Adrenal gland (tissue), 12 donors: ENCODE measurements around the gene SEZ6L2. TPM values are rescaled to one million over a fixed set of nuclear protein-coding genes. Genes with fewer than 3 reads are reported as not detected.
"Not testable (repeated sequence)": the region's sequence is repeated elsewhere in the genome, so short reads cannot be mapped to it uniquely, and the experiment has no call there.

Source experiments
- DNase-seq, 7 donors: peaks; one replicate each; pipeline ENCODE4 v3.0.0-alpha.2; 2019 to 2020
- H3K27ac ChIP-seq, 5 donors: fragments of 200-600 bp; sonication (generic) in 4 of 5; 1 replicate in 3 of 5; 2 replicates in 2 of 5; pipeline versions ENCODE4 v1.5.1 to v1.8.0; 2016 to 2020; ENCODE audit warnings: mild to moderate bottlenecking in 1 of 5
- H3K27me3 ChIP-seq: fragments of 200-600 bp; 2 replicates; pipeline ENCODE4 v1.8.0; 2021
- H3K36me3 ChIP-seq, 2 donors: fragments of 200-600 bp; replicated peaks in 1 of 2; 1 replicate in 1 of 2; 2 replicates in 1 of 2; pipeline versions ENCODE4 v1.5.1 to v1.8.0; 2018 to 2022
- H3K4me1 ChIP-seq, 2 donors: fragments of 200-600 bp; replicated peaks in 1 of 2; 1 replicate in 1 of 2; 2 replicates in 1 of 2; pipeline versions ENCODE4 v1.5.1 to v1.8.0; 2018 to 2021
- H3K4me3 ChIP-seq, 4 donors: fragments of 200-600 bp; sonication (generic) in 3 of 4; one replicate each; pipeline ENCODE4 v1.5.1; 2016 to 2018
- H3K9me3 ChIP-seq, 3 donors: fragments of 200-600 bp; sonication (generic) in 1 of 3; replicated peaks in 1 of 3; 1 replicate in 2 of 3; 2 replicates in 1 of 3; pipeline versions ENCODE4 v1.5.1 to v1.8.0; 2016 to 2021
- POLR2A ChIP-seq, 2 donors: fragments of 450-650 bp; IDR thresholded peaks; one replicate each; pipeline ENCODE4 v1.6.1; 2017; ENCODE audit warnings: antibody characterized with exemption in 2 of 2, mild to moderate bottlenecking in 2 of 2, moderate library complexity in 1 of 2
- WGBS, 4 donors: extraction: QIAGEN DNeasy Blood & Tissue Kit in 2 of 4; methylation state at CpG; one replicate each; pipeline versions ENCODE4 v1.1.5 to v1.1.7; 2013 to 2017; 5-methylcytosine and 5-hydroxymethylcytosine counted together
- intact Hi-C, 2 donors: fragments of 100-400 bp; cut with DNase I; formaldehyde crosslinking; loops; one replicate each; pipeline versions ENCODE4 v1.14.1 to v1.15.0; 2022 to 2023
- polyA plus RNA-seq, 3 donors: library from polyadenylated mRNA; stranded (reverse); fragments of 200-250 nt in 2 of 3; fragments of 350-450 nt in 1 of 3; fragmentation: Illumina TruSeq in 1 of 3; extraction: RNeasy Lipid Tissue Mini Kit (QIAGEN cat#74804) in 1 of 3; gene quantifications; one replicate each; pipeline ENCODE4 v1.2.3, GENCODE V29; 2013 to 2014
- total RNA-seq, 9 donors: library from RNA; depleted of rRNA in 4 of 9; stranded (reverse); fragments of >200 nt in 4 of 9; fragments of 120-200 nt in 1 of 9; fragmentation: NEBNext Ultra II Directional in 1 of 9; extraction: Animal tissue kit (Norgen Biotek cat#: 25700) in 1 of 9; gene quantifications; one replicate each; pipeline versions ENCODE4 v1.1.0 to v1.2.4, GENCODE V29; 2013 to 2023
- TF ChIP-seq, protein P1 (sequence below), 6 experiments: fragments of 450-650 bp in 4 of 6; fragments of 200-600 bp in 2 of 6; sonication (generic) in 1 of 6; IDR thresholded peaks; 1 replicate in 5 of 6; 2 replicates in 1 of 6; pipeline versions ENCODE4 v1.5.1 to v1.8.0; 2016 to 2021; ENCODE audit warnings: antibody characterized with exemption in 6 of 6, mild to moderate bottlenecking in 2 of 6, moderate library complexity in 1 of 6
- donor health status: healthy with polysubstance abuse.
- donor health status: Bipolar disorder and iron deficiency.
- donor health status: DM: yes; HTN: yes; CAD: no.
- donor health status: DM: no; HTN: no; CAD: no.
- donor health status: DM: no; HTN: no; CAD: no.
- donor health status: DM: yes; HTN: yes; CAD: no.

The SEZ6L2 gene
- total and polyA plus RNA-seq, 12 donors = 7.5 to 302 (median 36.2) TPM

- H3K36me3 ChIP-seq = no peaks in the 10 kb centered on the region
- no peaks in the 10 kb centered on the region for H3K9me3 ChIP-seq
- TF ChIP-seq POLR2A (IDR thresholded peaks at IDR 0.05) = no peak
- TF ChIP-seq, protein P1, sequence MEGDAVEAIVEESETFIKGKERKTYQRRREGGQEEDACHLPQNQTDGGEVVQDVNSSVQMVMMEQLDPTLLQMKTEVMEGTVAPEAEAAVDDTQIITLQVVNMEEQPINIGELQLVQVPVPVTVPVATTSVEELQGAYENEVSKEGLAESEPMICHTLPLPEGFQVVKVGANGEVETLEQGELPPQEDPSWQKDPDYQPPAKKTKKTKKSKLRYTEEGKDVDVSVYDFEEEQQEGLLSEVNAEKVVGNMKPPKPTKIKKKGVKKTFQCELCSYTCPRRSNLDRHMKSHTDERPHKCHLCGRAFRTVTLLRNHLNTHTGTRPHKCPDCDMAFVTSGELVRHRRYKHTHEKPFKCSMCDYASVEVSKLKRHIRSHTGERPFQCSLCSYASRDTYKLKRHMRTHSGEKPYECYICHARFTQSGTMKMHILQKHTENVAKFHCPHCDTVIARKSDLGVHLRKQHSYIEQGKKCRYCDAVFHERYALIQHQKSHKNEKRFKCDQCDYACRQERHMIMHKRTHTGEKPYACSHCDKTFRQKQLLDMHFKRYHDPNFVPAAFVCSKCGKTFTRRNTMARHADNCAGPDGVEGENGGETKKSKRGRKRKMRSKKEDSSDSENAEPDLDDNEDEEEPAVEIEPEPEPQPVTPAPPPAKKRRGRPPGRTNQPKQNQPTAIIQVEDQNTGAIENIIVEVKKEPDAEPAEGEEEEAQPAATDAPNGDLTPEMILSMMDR (IDR thresholded peaks at IDR 0.05) = no peak
- no peak overlapping the region for H3K27ac ChIP-seq
- intact Hi-C loops = no loop called here
- DNase-seq = no peak
- WGBS, 4 donors = 85 to 89% (median 85%) methylated on average over 8 to 20 of the region's 20 CpGs
- no peak overlapping the region for H3K4me3 ChIP-seq
- no peaks in the 10 kb centered on the region for H3K4me1 ChIP-seq
- H3K27me3 ChIP-seq = no peaks in the 10 kb centered on the region
Observed at GRCh38 chr16:29910819-29911675, 11.7 kb upstream of the SEZ6L2 start.

GRCh38 chr16:29909851-29910250, 10.5 kb upstream of the SEZ6L2 start:
- H3K27me3 ChIP-seq, H3K9me3 ChIP-seq, H3K4me1 ChIP-seq, H3K4me3 ChIP-seq, H3K27ac ChIP-seq, H3K36me3 ChIP-seq, DNase-seq, intact Hi-C loops: not testable (repeated sequence)
- WGBS, 4 donors = 79 to 91% (median 84%) methylated on average over 6 of the region's 6 CpGs

DNA sequence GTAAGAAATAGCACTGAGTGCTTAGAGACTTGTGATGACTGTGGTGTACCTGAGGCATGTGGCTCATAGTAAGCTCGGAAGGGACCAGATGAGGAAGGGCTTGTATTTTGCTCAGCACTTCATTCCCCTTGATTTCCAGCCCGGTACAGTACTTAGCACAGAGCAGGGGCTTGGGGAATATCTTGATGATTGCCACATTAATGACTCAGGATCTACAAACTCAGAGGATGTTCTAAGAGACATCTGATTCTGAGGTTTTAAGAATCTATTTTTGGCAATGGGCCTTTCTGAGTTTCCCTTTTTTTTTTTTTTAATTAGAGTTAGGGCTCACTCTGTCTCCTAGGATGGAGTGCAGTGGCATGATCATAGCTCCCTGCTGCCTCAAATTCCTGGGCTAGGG, 10.0 kb upstream of the SEZ6L2 start:
- Histone ChIP-seq H3K27me3 (no peaks in the 10 kb centered on the region), H3K27ac (no peak overlapping the region), H3K9me3 (no peaks in the 10 kb centered on the region), H3K4me3 (no peak overlapping the region), H3K4me1 (no peaks in the 10 kb centered on the region), H3K36me3 (no peaks in the 10 kb centered on the region)
- intact Hi-C loops = no loop called here
- no peak for DNase-seq
- TF ChIP-seq POLR2A (IDR thresholded peaks at IDR 0.05) = no peak
- TF ChIP-seq, protein P1 (IDR thresholded peaks at IDR 0.05) = no peak
- 72 to 88% (median 78%) methylated on average over 2 of the region's 2 CpGs for WGBS, 4 donors

DNA sequence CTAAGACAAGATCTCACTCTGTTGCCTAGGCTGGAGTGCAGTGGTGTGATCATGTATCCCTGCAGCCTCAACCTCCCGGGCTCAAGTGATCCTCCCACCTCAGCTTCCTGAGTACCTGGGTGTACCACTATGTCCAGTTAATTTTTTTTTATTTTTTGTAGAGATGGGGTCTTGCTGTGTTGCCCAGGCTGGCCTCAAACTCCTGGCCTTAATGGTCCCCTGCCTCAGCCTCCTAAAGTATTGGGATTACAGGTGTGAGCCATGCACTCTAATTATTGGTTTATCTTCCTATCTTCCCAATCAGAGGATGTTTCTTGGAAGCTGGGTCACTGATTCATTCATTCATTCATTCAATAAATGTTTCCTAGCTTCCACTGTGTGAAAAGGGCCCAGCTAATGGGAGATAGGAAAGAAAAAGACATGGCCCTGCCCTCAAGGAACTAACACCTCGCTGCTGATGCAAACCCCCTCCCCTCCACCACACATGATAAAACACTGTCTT, 9.4 kb upstream of the SEZ6L2 start:
- WGBS, 4 donors = 81 to 95% (median 87%) methylated on average over 2 of the region's 2 CpGs
- TF ChIP-seq, protein P1 (IDR thresholded peaks at IDR 0.05) = no peak
- Histone ChIP-seq H3K9me3 (no peaks in the 10 kb centered on the region), H3K4me1 (no peaks in the 10 kb centered on the region), H3K36me3 (no peaks in the 10 kb centered on the region), H3K27me3 (no peaks in the 10 kb centered on the region), H3K4me3 (no peak overlapping the region), H3K27ac (no peak overlapping the region)
- intact Hi-C loops = no loop called here
- DNase-seq = no peak

- Histone ChIP-seq H3K4me3 (no peak overlapping the region), H3K4me1 (no peaks in the 10 kb centered on the region), H3K27me3 (no peaks in the 10 kb centered on the region), H3K36me3 (no peaks in the 10 kb centered on the region), H3K9me3 (no peaks in the 10 kb centered on the region), H3K27ac (no peak overlapping the region)
- intact Hi-C loops = no loop called here
- no peak for TF ChIP-seq POLR2A (IDR thresholded peaks at IDR 0.05)
- TF ChIP-seq, protein P1 (IDR thresholded peaks at IDR 0.05) = no peak
- no peak for DNase-seq
- 71 to 78% (median 75%) methylated on average over 2 of the region's 2 CpGs for WGBS, 4 donors
Observed at GRCh38 chr16:29907973-29908372, 8.6 kb upstream of the SEZ6L2 start.
